IPS-18c (cell line): ENCODE results near the gene RHOU.

Experiments
- H3K4me3 ChIP-seq: 2 replicates; pipeline ENCODE4 v1.7.0; 2013; ENCODE audit warnings: low read depth, mild to moderate bottlenecking, low read length, moderate library complexity; ENCODE audit not compliant: insufficient read depth
- H3K9me3 ChIP-seq: one replicate; pipeline ENCODE4 v1.6.1; 2013; ENCODE audit warnings: mild to moderate bottlenecking, low read length, moderate library complexity; ENCODE audit not compliant: control insufficient read depth, insufficient read depth

The RHOU gene

GRCh38 chr1:228751360-228752098 lies 16.2 kb downstream of the RHOU start:
- Histone ChIP-seq H3K9me3 (no peaks in the 10 kb centered on the region), H3K4me3 (no peak overlapping the region)

DNA sequence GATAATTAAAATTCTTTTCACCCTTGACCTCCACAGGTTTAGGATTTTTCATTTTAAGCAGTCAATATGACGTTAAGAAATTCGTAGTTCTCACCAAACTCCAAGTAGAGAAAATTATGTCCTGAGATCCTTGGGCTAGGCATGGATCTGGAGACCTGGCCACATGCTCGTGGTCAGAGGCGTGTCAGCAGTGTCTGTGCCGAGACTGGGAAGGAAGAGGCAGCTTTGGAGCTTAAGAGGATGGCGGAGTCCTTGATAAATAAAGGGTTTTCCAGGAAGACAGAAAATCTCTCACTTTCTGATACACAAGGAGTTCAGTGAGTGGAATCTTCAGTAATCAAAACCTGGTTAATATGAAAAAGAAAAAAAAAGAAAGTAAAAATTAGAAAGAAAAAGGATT lies 17.0 kb downstream of the RHOU start:
- H3K4me3 ChIP-seq: no peak overlapping the region
- no peaks in the 10 kb centered on the region for H3K9me3 ChIP-seq

DNA sequence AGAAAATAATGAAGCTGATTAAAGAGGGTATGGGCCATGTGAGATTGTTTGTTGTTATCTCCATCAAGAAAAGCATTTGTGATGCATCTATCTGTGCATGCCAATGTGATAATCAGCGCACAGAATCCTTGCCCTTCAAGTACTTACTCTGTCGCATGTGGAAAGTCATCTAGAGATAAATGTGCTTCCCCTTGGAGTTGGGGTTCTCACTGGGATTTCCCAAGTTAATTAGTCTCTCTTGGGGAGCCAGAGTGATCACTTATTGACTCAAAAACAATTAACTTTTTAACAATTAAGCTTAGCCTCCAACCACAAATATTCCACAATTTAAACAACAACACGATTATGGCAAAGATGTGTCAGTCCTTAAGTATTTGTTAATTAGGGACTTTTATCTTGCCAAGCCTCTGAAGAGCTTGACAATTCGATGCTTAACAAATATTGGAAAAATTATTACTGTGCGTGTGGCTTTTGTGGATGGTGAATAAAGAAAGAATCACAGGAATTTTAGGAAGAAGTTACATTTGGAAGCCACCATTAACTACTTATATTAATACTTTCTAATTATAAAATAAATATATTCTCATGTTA lies 17.5 kb downstream of the RHOU start:
- no peak overlapping the region for H3K4me3 ChIP-seq
- no peaks in the 10 kb centered on the region for H3K9me3 ChIP-seq

- H3K4me3 ChIP-seq: no peak overlapping the region
Measured at GRCh38 chr1:228753287-228753686, 18.0 kb downstream of the RHOU start.

GRCh38 chr1:228753786-228754360 lies 18.6 kb downstream of the RHOU start:
- Histone ChIP-seq H3K4me3 (no peak overlapping the region), H3K9me3 (no peaks in the 10 kb centered on the region)

More at GRCh38 chr1:228753287-228753686, 18.0 kb downstream of the RHOU start:
- H3K9me3 ChIP-seq: no peaks in the 10 kb centered on the region

GRCh38 chr1:228754646-228755268 lies 19.5 kb downstream of the RHOU start:
- H3K9me3 ChIP-seq: no peaks in the 10 kb centered on the region
- no peak overlapping the region for H3K4me3 ChIP-seq

DNA sequence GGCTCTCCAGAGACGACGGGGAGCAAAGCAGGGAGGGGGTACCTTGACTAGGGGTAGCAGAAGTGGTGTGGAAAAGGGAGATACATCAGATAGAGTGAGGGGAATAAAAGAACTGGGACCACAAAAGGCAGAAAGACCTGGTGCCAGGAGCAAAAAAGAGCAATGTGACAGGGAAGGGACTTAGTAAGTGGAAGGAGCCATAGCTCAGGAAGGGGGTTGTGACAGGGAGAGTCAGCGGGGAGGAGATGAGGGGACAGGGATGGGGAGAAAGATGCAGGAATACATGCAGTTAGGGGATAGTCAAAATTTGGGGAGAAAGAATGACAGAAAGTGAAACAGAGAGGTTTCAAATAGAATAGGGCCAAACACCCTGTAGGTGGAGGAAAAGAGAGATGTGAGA lies 20.5 kb downstream of the RHOU start:
- no peak overlapping the region for H3K4me3 ChIP-seq
- no peaks in the 10 kb centered on the region for H3K9me3 ChIP-seq

DNA sequence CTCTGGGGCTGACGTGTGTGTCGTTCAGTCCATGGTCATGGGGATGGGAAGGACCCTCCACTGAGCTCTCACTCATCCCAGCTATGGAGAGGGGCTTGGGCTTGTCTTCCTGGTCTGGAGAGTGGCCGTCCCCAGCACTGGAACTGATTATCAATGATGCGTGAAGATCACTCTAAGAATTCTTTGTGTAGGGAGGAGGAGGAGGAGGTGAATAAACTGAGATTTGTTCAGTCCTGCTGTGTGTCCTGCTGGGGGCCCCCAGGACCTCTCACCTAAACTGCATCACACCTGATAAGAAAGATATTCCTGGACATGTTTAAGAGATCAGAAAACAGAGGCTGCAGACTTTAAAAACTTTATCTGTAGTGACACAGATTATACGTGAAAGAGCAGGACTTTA lies 21.2 kb downstream of the RHOU start:
- Histone ChIP-seq H3K4me3 (no peak overlapping the region), H3K9me3 (no peaks in the 10 kb centered on the region)

DNA sequence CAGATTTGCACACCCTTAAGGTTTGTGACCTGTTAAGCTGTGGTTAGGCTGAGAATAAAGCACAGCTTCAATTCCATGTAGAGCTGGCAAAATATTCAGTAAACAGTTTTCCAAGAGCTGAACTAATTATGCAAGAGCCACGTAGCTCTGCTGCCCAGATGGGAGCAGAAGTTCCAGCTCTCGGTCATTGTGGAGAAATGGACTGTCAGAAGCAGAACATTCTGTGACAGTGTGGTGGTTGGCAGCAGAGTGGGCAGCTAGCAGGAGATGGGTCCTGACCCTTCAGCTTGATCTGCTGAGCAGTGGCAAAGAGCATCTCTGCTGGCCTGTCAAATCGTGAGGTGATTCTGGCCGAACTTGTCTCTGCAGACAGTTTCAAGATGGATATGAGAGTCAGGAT lies 23.2 kb downstream of the RHOU start:
- Histone ChIP-seq H3K9me3 (no peaks in the 10 kb centered on the region), H3K4me3 (no peak overlapping the region)

DNA sequence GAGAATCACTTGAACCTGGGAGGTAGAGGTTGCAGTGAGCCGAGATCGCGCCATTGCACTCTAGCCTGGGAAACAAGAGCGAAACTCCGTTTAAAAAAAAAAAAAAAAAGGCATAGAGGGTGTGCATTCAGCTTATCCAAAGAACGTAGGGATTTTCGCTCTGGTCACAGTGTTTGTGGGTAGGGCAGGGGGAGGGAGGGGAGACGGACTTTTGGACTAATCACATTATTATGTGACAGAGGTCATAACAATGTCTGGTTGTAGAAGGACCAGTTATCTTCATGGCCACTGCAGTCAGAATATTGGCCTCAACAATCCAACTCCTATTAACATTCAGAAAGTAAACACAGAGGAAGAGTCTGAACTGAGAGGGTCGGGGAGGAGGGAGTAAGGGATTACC lies 25.7 kb downstream of the RHOU start:
- H3K9me3 ChIP-seq: no peaks in the 10 kb centered on the region
- no peak overlapping the region for H3K4me3 ChIP-seq

- no peak overlapping the region for H3K4me3 ChIP-seq
- no peaks in the 10 kb centered on the region for H3K9me3 ChIP-seq
Measured at GRCh38 chr1:228763561-228763960, 28.3 kb downstream of the RHOU start.

- no peak overlapping the region for H3K4me3 ChIP-seq
- H3K9me3 ChIP-seq: no peaks in the 10 kb centered on the region
Measured at GRCh38 chr1:228765168-228765946, 30.1 kb downstream of the RHOU start.

GRCh38 chr1:228766788-228767187 lies 31.5 kb downstream of the RHOU start:
- Histone ChIP-seq H3K9me3 (no peaks in the 10 kb centered on the region), H3K4me3 (no peak overlapping the region)

GRCh38 chr1:228767636-228768354 lies 32.5 kb downstream of the RHOU start:
- no peak overlapping the region for H3K4me3 ChIP-seq
- H3K9me3 ChIP-seq: no peaks in the 10 kb centered on the region

DNA sequence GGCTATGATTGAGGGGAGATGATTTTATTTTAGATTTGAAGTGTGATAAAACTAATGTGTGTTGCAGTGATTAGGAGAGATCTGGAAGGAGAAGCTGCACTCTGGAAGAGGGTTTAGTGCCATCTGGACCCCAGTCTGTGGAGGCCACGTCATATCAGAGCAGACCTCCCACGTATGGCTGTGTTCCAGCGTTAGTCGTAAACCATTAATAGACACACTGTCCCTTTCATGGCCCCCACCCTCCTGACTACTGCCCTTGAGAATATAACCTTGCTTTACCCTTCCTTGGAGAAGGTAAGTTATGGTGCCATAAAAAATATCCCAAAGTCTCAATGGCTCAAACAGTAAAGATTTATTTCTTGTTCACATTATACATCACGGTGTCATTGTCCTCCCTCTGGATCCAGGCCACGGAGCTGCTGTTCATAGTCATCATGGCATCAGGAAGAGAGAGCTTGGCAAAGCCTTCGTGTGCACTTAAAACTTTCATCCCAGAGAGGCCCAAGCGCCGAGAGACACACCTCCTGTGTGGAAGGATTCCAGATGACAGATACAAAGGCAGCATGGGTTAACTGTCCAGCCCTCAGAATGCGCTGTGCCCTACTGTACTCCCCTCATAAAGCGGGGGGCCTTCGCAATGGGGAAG lies 33.2 kb downstream of the RHOU start:
- Histone ChIP-seq H3K9me3 (no peaks in the 10 kb centered on the region), H3K4me3 (no peak overlapping the region)

GRCh38 chr1:228770779-228771223 lies 35.5 kb downstream of the RHOU start:
- H3K4me3 ChIP-seq: no peak overlapping the region

More at GRCh38 chr1:228770779-228771223, 35.5 kb downstream of the RHOU start:
- no peaks in the 10 kb centered on the region for H3K9me3 ChIP-seq
